MM.1S (cell line): ENCODE data around the gene KRTAP29-1.

Source experiments
- EZH2 ChIP-seq: fragments of 300-600 bp; sonication (generic); optimal IDR thresholded peaks from 2 replicates; pipeline ENCODE3; 2017; ENCODE audit warnings: low read depth, mild to moderate bottlenecking, antibody characterized with exemption, low read length, mixed read lengths
- EZH2phosphoT487 ChIP-seq: fragments of 300-600 bp; sonication (generic); IDR thresholded peaks from 2 replicates; pipeline ENCODE4 v1.6.1; 2018; ENCODE audit warnings: antibody characterized with exemption, low read length
- TF ChIP-seq, protein P1 (sequence below): fragments of 300-600 bp; sonication (generic); IDR thresholded peaks from 2 replicates; pipeline ENCODE4 v1.5.1; 2016; ENCODE audit warnings: antibody characterized with exemption, low read length, mixed read lengths

DNA sequence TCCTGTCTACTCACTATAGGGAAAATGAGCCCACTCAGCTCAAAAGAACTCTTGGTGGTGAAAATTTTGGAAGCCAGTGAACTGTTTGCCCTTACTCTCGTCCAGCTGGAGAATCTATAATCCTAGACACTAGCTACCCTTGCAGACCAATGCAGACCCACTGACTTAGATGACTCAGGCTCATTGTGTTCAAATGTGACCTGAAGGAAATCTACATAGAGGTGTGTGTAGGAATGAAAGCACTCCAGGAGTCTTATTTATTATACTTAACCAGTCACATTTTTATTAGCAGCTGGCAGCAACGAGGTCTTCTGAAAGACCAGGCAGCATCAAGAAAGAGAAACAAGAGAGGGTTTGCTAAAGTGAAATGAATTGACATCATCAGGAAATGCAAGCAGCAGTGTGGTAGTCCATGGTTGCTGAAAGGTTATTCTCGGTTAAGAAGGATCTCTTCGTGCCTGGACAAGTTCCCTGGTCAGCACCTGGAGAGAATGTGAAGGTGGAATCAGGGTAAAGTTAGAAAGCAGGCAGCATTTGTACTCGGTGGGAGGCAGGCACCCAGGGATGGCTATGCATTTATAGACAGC lies 1.4 kb downstream of the KRTAP29-1 start:
- TF ChIP-seq, protein P1, sequence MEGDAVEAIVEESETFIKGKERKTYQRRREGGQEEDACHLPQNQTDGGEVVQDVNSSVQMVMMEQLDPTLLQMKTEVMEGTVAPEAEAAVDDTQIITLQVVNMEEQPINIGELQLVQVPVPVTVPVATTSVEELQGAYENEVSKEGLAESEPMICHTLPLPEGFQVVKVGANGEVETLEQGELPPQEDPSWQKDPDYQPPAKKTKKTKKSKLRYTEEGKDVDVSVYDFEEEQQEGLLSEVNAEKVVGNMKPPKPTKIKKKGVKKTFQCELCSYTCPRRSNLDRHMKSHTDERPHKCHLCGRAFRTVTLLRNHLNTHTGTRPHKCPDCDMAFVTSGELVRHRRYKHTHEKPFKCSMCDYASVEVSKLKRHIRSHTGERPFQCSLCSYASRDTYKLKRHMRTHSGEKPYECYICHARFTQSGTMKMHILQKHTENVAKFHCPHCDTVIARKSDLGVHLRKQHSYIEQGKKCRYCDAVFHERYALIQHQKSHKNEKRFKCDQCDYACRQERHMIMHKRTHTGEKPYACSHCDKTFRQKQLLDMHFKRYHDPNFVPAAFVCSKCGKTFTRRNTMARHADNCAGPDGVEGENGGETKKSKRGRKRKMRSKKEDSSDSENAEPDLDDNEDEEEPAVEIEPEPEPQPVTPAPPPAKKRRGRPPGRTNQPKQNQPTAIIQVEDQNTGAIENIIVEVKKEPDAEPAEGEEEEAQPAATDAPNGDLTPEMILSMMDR = no peak
- TF ChIP-seq EZH2phosphoT487 (no peak), EZH2 (no peak)
